Retina (tissue), 1 donor: ENCODE results near the gene RASA4.
"Not testable (repeated sequence)": the region's sequence is repeated elsewhere in the genome, so short reads cannot be mapped to it uniquely, and the experiment has no call there.

Experiments
- DNase-seq: peaks from one replicate; pipeline ENCODE4 v3.0.0-alpha.2; 2016

The RASA4 gene

DNA sequence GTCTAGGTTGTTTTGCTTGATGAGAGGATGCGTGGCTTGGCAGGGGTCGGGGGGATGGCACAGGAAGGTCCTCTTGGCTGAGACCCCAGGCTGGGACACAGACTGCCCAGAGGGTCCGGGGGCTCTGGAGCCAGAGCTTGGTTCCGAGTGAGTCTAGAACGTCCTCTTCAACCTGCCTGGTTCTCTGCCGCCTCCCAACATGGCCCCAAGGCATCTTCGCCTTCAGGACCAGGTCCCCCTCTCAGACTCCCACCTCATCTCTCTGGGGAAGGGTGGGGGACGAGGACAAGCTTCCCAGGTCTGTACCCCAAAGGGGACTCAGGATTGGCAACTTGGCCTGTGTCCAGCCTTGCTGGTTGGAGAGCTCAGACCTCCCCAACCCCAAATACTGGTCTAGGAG is 74.5 kb downstream of the RASA4 start:
- not testable (repeated sequence) for DNase-seq

DNA sequence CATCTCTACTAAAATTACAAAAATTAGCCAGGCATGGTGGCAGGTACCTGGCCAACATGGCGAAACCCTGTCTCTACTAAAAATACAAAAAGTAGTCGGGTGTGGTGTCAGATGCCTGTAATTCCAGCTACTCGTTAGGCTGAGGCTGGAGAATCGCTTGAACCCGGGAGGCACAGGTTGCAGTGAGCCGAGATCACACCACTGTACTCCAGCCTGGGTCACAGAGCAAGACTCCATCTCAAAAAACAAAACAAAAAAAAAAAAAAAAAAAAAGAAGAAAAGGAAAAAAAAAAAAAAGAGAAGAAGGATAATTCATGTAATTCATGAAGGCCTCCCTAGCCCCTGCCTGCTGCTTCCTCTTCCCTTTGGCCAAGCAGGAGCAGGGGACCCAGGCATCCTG is 76.0 kb downstream of the RASA4 start:
- not testable (repeated sequence) for DNase-seq

DNA sequence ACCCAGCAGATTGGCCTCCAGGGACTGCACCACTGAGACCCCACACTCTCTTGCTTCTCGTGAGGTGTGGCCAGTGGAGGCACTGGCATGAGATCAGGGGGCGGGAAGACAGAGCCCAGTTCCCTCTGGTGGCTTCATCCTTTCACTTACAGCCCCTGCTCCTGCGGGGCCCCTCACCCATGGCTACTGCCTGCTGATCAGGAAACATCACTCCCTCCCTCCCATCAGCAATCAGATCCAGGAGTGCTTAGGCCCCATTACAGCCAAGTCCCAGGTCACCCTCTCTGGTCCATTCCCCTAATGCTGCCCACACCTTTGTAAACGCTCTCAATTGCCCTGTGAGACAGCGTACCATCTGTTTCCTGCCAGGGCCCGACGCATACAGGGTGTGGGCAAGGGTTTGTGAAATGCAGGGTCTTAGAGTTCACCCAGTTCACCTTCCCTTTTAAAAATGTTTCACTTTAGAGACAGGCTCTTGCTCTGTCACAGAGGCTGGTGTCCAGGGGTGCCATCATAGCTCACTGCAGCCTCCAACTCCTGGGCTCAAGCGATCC is 81.4 kb downstream of the RASA4 start:
- not testable (repeated sequence) for DNase-seq

DNA sequence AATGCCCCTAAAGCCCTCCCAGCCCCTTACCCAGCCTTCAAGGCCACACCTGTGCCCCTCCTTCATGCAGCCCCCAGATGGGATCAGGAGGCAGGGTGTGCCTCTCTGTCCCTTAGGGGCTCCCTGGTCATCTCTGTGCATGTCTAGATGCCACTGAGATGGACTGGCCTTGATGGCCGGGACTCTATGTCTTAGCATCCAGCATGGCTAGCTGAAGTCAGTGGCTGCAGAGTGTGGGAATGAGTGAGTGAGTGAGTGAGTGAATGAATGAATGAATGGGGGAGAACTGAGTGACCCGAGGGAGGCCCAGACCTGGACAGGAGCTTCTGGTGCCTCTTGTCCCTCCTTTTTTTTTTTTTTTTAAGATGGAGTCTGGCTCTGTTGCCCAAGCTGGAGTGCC is 84.4 kb downstream of the RASA4 start:
- DNase-seq: not testable (repeated sequence)

DNA sequence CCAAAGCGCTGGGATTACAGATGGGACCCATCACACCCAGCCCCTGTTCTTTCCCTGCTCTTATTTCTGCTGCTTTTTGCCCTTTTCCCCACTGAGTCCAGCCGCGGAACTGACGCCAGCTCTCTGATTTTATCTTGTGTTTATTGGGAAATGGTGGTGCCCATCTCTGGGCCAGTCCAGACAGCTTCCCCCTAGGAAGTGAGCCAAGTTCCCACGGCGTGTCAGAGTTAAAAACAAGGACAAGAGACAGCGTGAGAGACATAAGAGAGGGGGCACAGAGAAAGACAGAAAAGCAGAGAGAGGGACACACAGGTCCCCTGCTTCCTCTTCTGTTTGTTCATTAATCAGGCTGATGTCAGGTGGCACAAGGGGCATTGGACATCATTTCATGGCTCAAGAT is 85.0 kb downstream of the RASA4 start:
- DNase-seq: not testable (repeated sequence)

- not testable (repeated sequence) for DNase-seq
Measured at GRCh38 chr7:102527822-102528793, 88.4 kb downstream of the RASA4 start.

- DNase-seq: not testable (repeated sequence)
Measured at GRCh38 chr7:102527182-102527581, 89.4 kb downstream of the RASA4 start.

DNA sequence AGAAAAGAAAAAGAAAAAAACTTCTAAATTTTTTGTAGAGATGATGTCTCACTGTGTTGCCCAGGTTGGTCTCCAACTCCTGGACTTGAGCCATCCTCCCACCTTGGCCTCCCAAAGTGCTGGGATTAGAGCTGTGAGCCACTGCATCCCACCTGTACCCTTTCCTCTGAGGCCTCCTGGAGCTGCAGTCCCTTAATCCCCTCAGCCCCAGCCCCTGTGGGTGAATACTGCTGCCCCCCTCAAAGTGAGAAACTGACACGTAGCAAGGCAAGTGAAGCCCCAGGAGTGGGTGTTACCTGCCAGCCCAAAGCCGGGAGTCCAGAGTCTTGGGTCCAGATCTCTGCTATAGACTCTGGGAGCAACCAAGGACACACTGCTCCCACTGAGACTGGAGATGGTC is 91.8 kb downstream of the RASA4 start:
- not testable (repeated sequence) for DNase-seq
